ENCODE measurements around the gene KRTAP6-2.
A peak's percentile ranks its signal among the peaks of the same experiment; 100 is the strongest.

Gene KRTAP6-2

GRCh38 chr21:30598802-30599201 is at the start of gene KRTAP6-2:
KRTAP6-2 (minus strand) TSS chr21:30598902; CDS start chr21:30598874, 28 bp downstream.
- no peak for DNase-seq

GRCh38 chr21:30646904-30647414 is 48.3 kb upstream of the KRTAP6-2 start:
- no peak for DNase-seq

- no peak for DNase-seq
Observed at GRCh38 chr21:30642564-30642963, 43.9 kb upstream of the KRTAP6-2 start, which contains the start of gene KRTAP20-3. KRTAP20-3 (plus strand) TSS chr21:30642864.

GRCh38 chr21:30638686-30639085 is 40.0 kb upstream of the KRTAP6-2 start:
- DNase-seq = no peak

- DNase-seq = no peak
Observed at GRCh38 chr21:30634906-30635305, 36.2 kb upstream of the KRTAP6-2 start, which contains the start of gene KRTAP20-2. KRTAP20-2 (plus strand) TSS chr21:30635206; CDS start chr21:30635264, 58 bp downstream.

GRCh38 chr21:30629200-30629599 is 30.5 kb upstream of the KRTAP6-2 start:
- no peak for DNase-seq

GRCh38 chr21:30628109-30628508 is 29.4 kb upstream of the KRTAP6-2 start:
- no peak for DNase-seq

- DNase-seq = no peak
Observed at GRCh38 chr21:30625449-30626165, 26.9 kb upstream of the KRTAP6-2 start.

GRCh38 chr21:30623362-30623761 is 24.7 kb upstream of the KRTAP6-2 start:
- DNase-seq = no peak

- no peak for DNase-seq
Observed at GRCh38 chr21:30620522-30620921, 21.8 kb upstream of the KRTAP6-2 start, which contains the start of gene KRTAP20-4. KRTAP20-4 (plus strand) TSS chr21:30620627.

GRCh38 chr21:30620080-30620479 is 21.4 kb upstream of the KRTAP6-2 start:
- DNase-seq = no peak

GRCh38 chr21:30616125-30616524 is 17.4 kb upstream of the KRTAP6-2 start, which contains the start of gene KRTAP20-1:
KRTAP20-1 (plus strand) TSS chr21:30616425; CDS start chr21:30616455, 30 bp downstream.
- DNase-seq = no peak

- no peak for DNase-seq
Observed at GRCh38 chr21:30615199-30615598, 16.5 kb upstream of the KRTAP6-2 start.

- no peak for DNase-seq
Observed at GRCh38 chr21:30613836-30614235, 15.1 kb upstream of the KRTAP6-2 start, which contains the start of gene KRTAP6-1. KRTAP6-1 (minus strand) TSS chr21:30613930; CDS start chr21:30613904, 26 bp downstream.

- no peak for DNase-seq
Observed at GRCh38 chr21:30612132-30612531, 13.4 kb upstream of the KRTAP6-2 start.

- no peak for DNase-seq
Observed at GRCh38 chr21:30605968-30606367, 7.3 kb upstream of the KRTAP6-2 start.

GRCh38 chr21:30600787-30601186 is 2.1 kb upstream of the KRTAP6-2 start, which contains the start of gene KRTAP22-1:
KRTAP22-1 (plus strand) TSS chr21:30601087.
- DNase-seq = no peak

- no peak for DNase-seq
Observed at GRCh38 chr21:30592140-30592539, 6.6 kb downstream of the KRTAP6-2 start, which contains the start of gene KRTAP6-3. KRTAP6-3 (plus strand) TSS chr21:30592440; CDS start chr21:30592446, 6 bp downstream.

GRCh38 chr21:30590297-30590696 is 8.4 kb downstream of the KRTAP6-2 start, which contains the start of gene KRTAP22-2:
KRTAP22-2 (minus strand) TSS chr21:30590397.
- DNase-seq = no peak

GRCh38 chr21:30582870-30583269 is 15.8 kb downstream of the KRTAP6-2 start:
- no peak for DNase-seq

GRCh38 chr21:30580132-30580531 is 18.6 kb downstream of the KRTAP6-2 start:
- peak in 1 of 2 experiments; percentile 19 for DNase-seq

GRCh38 chr21:30579346-30579745 is 19.4 kb downstream of the KRTAP6-2 start:
- DNase-seq = no peak

GRCh38 chr21:30577766-30578165 is 20.9 kb downstream of the KRTAP6-2 start:
- no peak for DNase-seq

- no peak for DNase-seq
Observed at GRCh38 chr21:30567617-30568016, 31.1 kb downstream of the KRTAP6-2 start.

All from NCI-H2081 (cell line).